CD14-positive monocyte (primary cell): ENCODE data around the gene D2HGDH. TPM values are rescaled to one million over a fixed set of nuclear protein-coding genes. Genes with fewer than 3 reads are reported as not detected.

Experiments used
- DNase-seq, 3 donors: peaks; one replicate each; pipeline ENCODE4 v3.0.0-alpha.2; 2011 to 2022
- H2AFZ ChIP-seq: 2 replicates; pipeline ENCODE4 v1.6.0; 2012; ENCODE audit warnings: mild to moderate bottlenecking, low read depth, low read length, inconsistent platforms; ENCODE audit not compliant: insufficient read depth, poor library complexity, severe bottlenecking
- H3K27ac ChIP-seq, 2 donors: 1 replicate in 1 of 2; 2 replicates in 1 of 2; pipeline ENCODE4 v1.5.1; 2012 to 2013; ENCODE audit warnings: low read length in 2 of 2, control low read depth in 1 of 2, inconsistent platforms in 1 of 2, low read depth in 1 of 2, mild to moderate bottlenecking in 1 of 2
- H3K27me3 ChIP-seq, 2 donors: one replicate each; pipeline versions ENCODE4 v1.6.0 to v1.6.1; 2011 to 2013; ENCODE audit warnings: low read length in 2 of 2; ENCODE audit not compliant: control insufficient read depth in 2 of 2, insufficient read depth in 2 of 2
- H3K36me3 ChIP-seq, 2 donors: replicated peaks in 1 of 2; 1 replicate in 1 of 2; 2 replicates in 1 of 2; pipeline versions ENCODE4 v1.5.1 to v1.6.1; 2012 to 2013; ENCODE audit warnings: low read length in 2 of 2, control low read depth in 1 of 2, inconsistent platforms in 1 of 2, mild to moderate bottlenecking in 1 of 2; ENCODE audit not compliant: insufficient read depth in 2 of 2, control insufficient read depth in 1 of 2
- H3K4me1 ChIP-seq, 2 donors: 1 replicate in 1 of 2; 2 replicates in 1 of 2; pipeline versions ENCODE4 v1.5.1 to v1.6.1; 2012 to 2013; ENCODE audit warnings: low read length in 2 of 2, control low read depth in 1 of 2, inconsistent platforms in 1 of 2, mild to moderate bottlenecking in 1 of 2, moderate library complexity in 1 of 2; ENCODE audit not compliant: insufficient read depth in 2 of 2, control insufficient read depth in 1 of 2
- H3K4me2 ChIP-seq: replicated peaks from 2 replicates; pipeline ENCODE3; 2012; ENCODE audit warnings: low read length, moderate library complexity, mild to moderate bottlenecking; ENCODE audit not compliant: poor library complexity, severe bottlenecking; ENCODE audit errors: extremely low read depth
- H3K4me3 ChIP-seq, 3 experiments: fragments of 200-600 bp in 1 of 3; sonication (generic) in 1 of 3; replicated peaks in 1 of 3; 1 replicate in 2 of 3; 2 replicates in 1 of 3; pipeline ENCODE4 v1.5.1; 2011 to 2013; ENCODE audit warnings: low read length in 3 of 3, mild to moderate bottlenecking in 3 of 3, control low read depth in 2 of 3, low read depth in 2 of 3, inconsistent platforms in 1 of 3, moderate library complexity in 1 of 3
- H3K79me2 ChIP-seq: 2 replicates; pipeline ENCODE4 v1.6.0; 2012; ENCODE audit warnings: mild to moderate bottlenecking, control low read depth, inconsistent platforms, low read length, moderate library complexity; ENCODE audit not compliant: insufficient read depth
- H3K9ac ChIP-seq: 2 replicates; pipeline ENCODE4 v1.6.0; 2017; ENCODE audit warnings: low read length, mild to moderate bottlenecking; ENCODE audit not compliant: insufficient read depth, poor library complexity, severe bottlenecking
- H3K9me3 ChIP-seq, 2 donors: replicated peaks in 1 of 2; 1 replicate in 1 of 2; 2 replicates in 1 of 2; pipeline versions ENCODE4 v1.5.1 to v1.6.1; 2012 to 2013; ENCODE audit warnings: low read length in 2 of 2, control low read depth in 1 of 2; ENCODE audit not compliant: control insufficient read depth in 1 of 2, insufficient read depth in 1 of 2
- H4K20me1 ChIP-seq: 2 replicates; pipeline ENCODE4 v1.6.0; 2012; ENCODE audit warnings: mild to moderate bottlenecking, low read length, control low read depth, moderate library complexity; ENCODE audit not compliant: insufficient read depth
- H3K27ac Mint-ChIP-seq, 7 donors: one replicate each; pipeline ENCODE4 v1.8.0; 2020; ENCODE audit warnings: mild to moderate bottlenecking in 7 of 7, mixed read lengths in 7 of 7, moderate library complexity in 6 of 7, inconsistent platforms in 2 of 7
- H3K27me3 Mint-ChIP-seq, 3 donors: one replicate each; pipeline ENCODE4 v1.8.0; 2021 to 2022; ENCODE audit warnings: low read depth in 3 of 3, mild to moderate bottlenecking in 3 of 3, mixed read lengths in 3 of 3, moderate library complexity in 3 of 3, inconsistent platforms in 1 of 3
- H3K36me3 Mint-ChIP-seq, 2 donors: one replicate each; pipeline ENCODE4 v1.8.0; 2020; ENCODE audit warnings: mixed read lengths in 2 of 2, inconsistent platforms in 1 of 2, mild to moderate bottlenecking in 1 of 2
- H3K4me1 Mint-ChIP-seq: one replicate; pipeline ENCODE4 v1.8.0; 2020; ENCODE audit warnings: mild to moderate bottlenecking, mixed read lengths
- H3K4me3 Mint-ChIP-seq, 2 donors: one replicate each; pipeline ENCODE4 v1.8.0; 2020; ENCODE audit warnings: mild to moderate bottlenecking in 2 of 2, mixed read lengths in 2 of 2, moderate library complexity in 1 of 2
- H3K9me3 Mint-ChIP-seq, 7 donors: one replicate each; pipeline ENCODE4 v1.8.0; 2020 to 2022; ENCODE audit warnings: mixed read lengths in 7 of 7, mild to moderate bottlenecking in 6 of 7, moderate library complexity in 6 of 7, inconsistent platforms in 2 of 7
- CTCF ChIP-seq: fragments of 200-600 bp; IDR thresholded peaks from one replicate; pipeline ENCODE4 v1.8.0; 2022; ENCODE audit warnings: antibody characterized with exemption, mild to moderate bottlenecking
- WGBS: methylation state at CpG from one replicate; pipeline ENCODE4 v1.1.5; 2013; ENCODE audit warnings: missing lambda C conversion rate; ENCODE audit not compliant: insufficient coverage; 5-methylcytosine and 5-hydroxymethylcytosine counted together
- intact Hi-C, 2 donors: fragments of 100-400 bp; cut with micrococcal nuclease; formaldehyde crosslinking; loops; one replicate each; pipeline versions ENCODE4 v1.15.0 to v1.15.1; 2023
- polyA plus RNA-seq, 3 donors: library from polyadenylated mRNA; depleted of rRNA in 1 of 3; unstranded in 2 of 3; stranded (reverse) in 1 of 3; fragments of 300-500 nt in 2 of 3; fragments of >200 nt in 1 of 3; fragmentation: Illumina TruSeq in 2 of 3; gene quantifications; 1 replicate in 2 of 3; 2 replicates in 1 of 3; pipeline ENCODE4 v1.2.3, GENCODE V29; 2012 to 2021

D2HGDH gene
- polyA plus RNA-seq, 3 donors: 1.0 to 57.1 (median 1.1) TPM

DNA sequence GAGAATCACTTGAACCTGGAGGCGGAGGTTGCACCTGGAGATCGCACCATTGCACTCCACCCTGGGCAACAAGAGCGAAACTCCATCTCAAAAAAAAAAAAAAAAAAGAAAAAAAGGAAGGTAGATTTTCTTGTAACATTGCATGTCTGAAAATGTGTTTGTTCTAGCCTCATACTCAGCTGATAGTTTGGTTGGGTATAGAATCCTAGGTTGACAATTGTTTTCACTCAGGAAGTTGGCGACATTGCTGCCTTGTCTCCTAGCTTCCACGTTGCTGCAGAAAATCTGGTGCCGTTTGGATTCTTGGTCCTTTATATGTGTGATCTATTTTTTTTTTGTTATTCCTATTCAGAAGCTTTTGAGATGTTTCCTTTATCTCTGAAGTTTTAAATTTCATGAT is 27.9 kb upstream of the D2HGDH start:
- TF ChIP-seq CTCF: no peak
- H3K36me3 Mint-ChIP-seq: peaks cover 43 to 68% of the 10 kb centered on the region in 2 donors
- Histone ChIP-seq H3K79me2 (peaks cover 19% of the 10 kb centered on the region), H3K9me3 (peaks cover 0 to 5% of the 10 kb centered on the region in 2 donors), H3K4me2 (no peak overlapping the region), H3K27me3 (no peaks in the 10 kb centered on the region), H3K27ac (no peak overlapping the region), H4K20me1 (peaks cover 15% of the 10 kb centered on the region), H3K4me3 (no peak overlapping the region), H3K36me3 (peaks cover 34 to 64% of the 10 kb centered on the region in 2 donors), H3K9ac (no peak overlapping the region), H3K4me1 (peaks cover 7 to 12% of the 10 kb centered on the region in 2 donors), H2AFZ (no peak overlapping the region)
- H3K9me3 Mint-ChIP-seq: peaks cover 4 to 13% (median 9%) of the 10 kb centered on the region in 7 donors
- no peak overlapping the region for H3K4me3 Mint-ChIP-seq
- peaks cover 0 to 4% (median 0%) of the 10 kb centered on the region in 3 donors for H3K27me3 Mint-ChIP-seq
- intact Hi-C loops: no loop called here
- WGBS: no CpG with 5 or more reads among the region's 6 CpGs
- H3K4me1 Mint-ChIP-seq: peaks cover 6% of the 10 kb centered on the region
- H3K27ac Mint-ChIP-seq: no peak overlapping the region
- DNase-seq: no peak

- DNase-seq: no peak
- Mint-ChIP-seq H3K4me1 (no peaks in the 10 kb centered on the region), H3K27me3 (no peaks in the 10 kb centered on the region), H3K4me3 (no peak overlapping the region), H3K36me3 (peaks cover 58 to 92% of the 10 kb centered on the region in 2 donors), H3K9me3 (peaks cover 4 to 14% (median 9%) of the 10 kb centered on the region in 7 donors), H3K27ac (no peak overlapping the region)
- no peaks in the 10 kb centered on the region for H3K27me3 ChIP-seq
- H3K4me2 ChIP-seq: no peak overlapping the region
- H3K4me3 ChIP-seq: no peak overlapping the region
- WGBS: 91% methylated on average over 10 of the region's 10 CpGs
- no peak overlapping the region for H3K9ac ChIP-seq
- TF ChIP-seq CTCF: no peak
- no peak overlapping the region for H2AFZ ChIP-seq
- no peaks in the 10 kb centered on the region for H3K4me1 ChIP-seq
- peaks cover 0 to 5% of the 10 kb centered on the region in 2 donors for H3K9me3 ChIP-seq
- peaks cover 2% of the 10 kb centered on the region for H4K20me1 ChIP-seq
- peaks cover 53 to 83% of the 10 kb centered on the region in 2 donors for H3K36me3 ChIP-seq
- no peak overlapping the region for H3K27ac ChIP-seq
- H3K79me2 ChIP-seq: peaks cover 4% of the 10 kb centered on the region
- intact Hi-C loops: no loop called here
These were observed 25.6 kb upstream of the D2HGDH start for GRCh38 chr2:241708879-241709278.
